Endothelial cell (in vitro differentiated cells): ENCODE results near the gene CMKLR1. TPM values are rescaled to one million over a fixed set of nuclear protein-coding genes. Genes with fewer than 3 reads are reported as not detected.

Experiments used
- DNase-seq: peaks from one replicate; pipeline ENCODE4 v3.0.0; 2021; ENCODE audit warnings: low spot score
- H3K27ac Mint-ChIP-seq: one replicate; pipeline ENCODE4 v1.8.0; 2021; ENCODE audit warnings: mixed read lengths, inconsistent platforms; ENCODE audit not compliant: unreplicated experiment
- H3K27me3 Mint-ChIP-seq: one replicate; pipeline ENCODE4 v1.8.0; 2021; ENCODE audit warnings: mild to moderate bottlenecking, moderate library complexity, mixed read lengths, inconsistent platforms; ENCODE audit not compliant: unreplicated experiment
- H3K36me3 Mint-ChIP-seq: one replicate; pipeline ENCODE4 v1.8.0; 2021; ENCODE audit warnings: mild to moderate bottlenecking, low read depth, mixed read lengths, inconsistent platforms; ENCODE audit not compliant: unreplicated experiment
- H3K4me1 Mint-ChIP-seq: one replicate; pipeline ENCODE4 v1.8.0; 2021; ENCODE audit warnings: mild to moderate bottlenecking, mixed read lengths, inconsistent platforms; ENCODE audit not compliant: unreplicated experiment
- H3K4me3 Mint-ChIP-seq: one replicate; pipeline ENCODE4 v1.8.0; 2021; ENCODE audit warnings: mild to moderate bottlenecking, mixed read lengths, inconsistent platforms; ENCODE audit not compliant: unreplicated experiment
- H3K9me3 Mint-ChIP-seq: one replicate; pipeline ENCODE4 v1.8.0; 2021; ENCODE audit warnings: mixed read lengths, inconsistent platforms; ENCODE audit not compliant: unreplicated experiment
- total RNA-seq: library from RNA; stranded (reverse); fragmentation: NEBNext Ultra II Directional; extraction: Animal tissue kit (Norgen Biotek cat#: 25700); gene quantifications from one replicate; pipeline ENCODE4 v1.2.1, GENCODE V29; 2021; ENCODE audit not compliant: unreplicated experiment
- TF ChIP-seq, protein P1 (sequence below): fragments of 200-600 bp; sonication (generic); IDR thresholded peaks from one replicate; pipeline ENCODE4 v1.5.0; 2021; ENCODE audit warnings: antibody characterized with exemption; ENCODE audit not compliant: unreplicated experiment

Gene CMKLR1
- total RNA-seq, 1 donor from 2014 or later = 0.51 TPM

DNA sequence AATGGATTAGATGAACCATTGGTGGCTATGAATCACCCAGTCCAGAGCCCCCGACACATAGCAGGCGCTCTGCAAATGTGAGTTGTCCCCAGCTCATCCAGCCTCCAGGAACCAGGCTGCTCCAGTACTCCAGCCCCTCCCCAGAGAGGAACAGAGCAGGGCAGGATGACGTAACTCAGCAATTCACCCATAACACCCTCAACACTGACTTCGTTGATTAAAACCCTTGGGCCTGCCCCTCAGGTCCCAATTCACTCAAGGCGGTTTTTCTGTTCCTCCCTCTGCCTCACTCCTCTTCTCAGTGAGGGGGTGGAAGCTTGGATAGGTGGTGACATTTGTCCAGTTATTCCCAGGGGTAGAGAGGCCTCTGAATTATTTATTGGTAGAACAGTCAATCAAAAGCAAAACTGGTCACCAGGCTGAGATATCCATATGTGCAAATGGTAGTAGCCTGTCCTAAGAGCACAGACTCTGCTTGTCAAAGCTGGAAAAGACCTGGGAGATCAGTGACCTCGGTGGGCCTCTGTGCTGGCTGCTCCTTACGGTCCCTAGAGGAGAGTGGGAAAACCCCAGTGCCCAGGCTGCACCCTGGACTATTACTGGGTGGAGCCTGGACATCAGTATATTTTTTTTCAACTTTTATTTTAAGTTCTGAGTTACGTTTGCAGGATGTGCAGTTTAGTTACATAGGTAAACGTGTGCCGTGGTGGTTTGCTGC is 97.0 kb downstream of the CMKLR1 start:
- peaks cover 7% of the 10 kb centered on the region for H3K9me3 Mint-ChIP-seq
- DNase-seq = no peak
- H3K27ac Mint-ChIP-seq = no peak overlapping the region
- H3K27me3 Mint-ChIP-seq = peaks cover 3% of the 10 kb centered on the region
- H3K4me3 Mint-ChIP-seq = no peak overlapping the region
- H3K36me3 Mint-ChIP-seq = no peaks in the 10 kb centered on the region
- H3K4me1 Mint-ChIP-seq = no peaks in the 10 kb centered on the region
- TF ChIP-seq, protein P1, sequence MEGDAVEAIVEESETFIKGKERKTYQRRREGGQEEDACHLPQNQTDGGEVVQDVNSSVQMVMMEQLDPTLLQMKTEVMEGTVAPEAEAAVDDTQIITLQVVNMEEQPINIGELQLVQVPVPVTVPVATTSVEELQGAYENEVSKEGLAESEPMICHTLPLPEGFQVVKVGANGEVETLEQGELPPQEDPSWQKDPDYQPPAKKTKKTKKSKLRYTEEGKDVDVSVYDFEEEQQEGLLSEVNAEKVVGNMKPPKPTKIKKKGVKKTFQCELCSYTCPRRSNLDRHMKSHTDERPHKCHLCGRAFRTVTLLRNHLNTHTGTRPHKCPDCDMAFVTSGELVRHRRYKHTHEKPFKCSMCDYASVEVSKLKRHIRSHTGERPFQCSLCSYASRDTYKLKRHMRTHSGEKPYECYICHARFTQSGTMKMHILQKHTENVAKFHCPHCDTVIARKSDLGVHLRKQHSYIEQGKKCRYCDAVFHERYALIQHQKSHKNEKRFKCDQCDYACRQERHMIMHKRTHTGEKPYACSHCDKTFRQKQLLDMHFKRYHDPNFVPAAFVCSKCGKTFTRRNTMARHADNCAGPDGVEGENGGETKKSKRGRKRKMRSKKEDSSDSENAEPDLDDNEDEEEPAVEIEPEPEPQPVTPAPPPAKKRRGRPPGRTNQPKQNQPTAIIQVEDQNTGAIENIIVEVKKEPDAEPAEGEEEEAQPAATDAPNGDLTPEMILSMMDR = no peak

DNA sequence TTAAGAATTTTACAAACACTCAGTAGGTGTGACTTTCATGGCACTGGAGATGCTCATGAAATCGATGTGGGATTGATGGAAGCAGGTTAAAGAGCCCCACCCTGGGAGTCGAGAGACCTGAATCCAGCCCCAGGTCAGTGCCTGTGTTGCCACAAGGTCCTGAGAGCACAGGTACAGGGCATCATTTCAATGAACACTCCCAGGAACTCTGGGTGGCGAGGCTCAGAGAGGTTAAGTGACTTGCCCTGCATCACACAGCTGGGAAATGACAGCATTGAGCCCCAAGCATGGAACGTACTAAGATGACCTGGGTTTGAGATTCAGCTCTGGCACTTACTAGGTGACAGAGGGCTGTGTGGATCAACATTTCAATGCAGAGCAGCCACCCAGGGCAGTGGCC is 98.2 kb downstream of the CMKLR1 start:
- Mint-ChIP-seq H3K27ac (no peak overlapping the region), H3K27me3 (peaks cover 3% of the 10 kb centered on the region), H3K36me3 (no peaks in the 10 kb centered on the region), H3K4me1 (no peaks in the 10 kb centered on the region), H3K9me3 (peaks cover 7% of the 10 kb centered on the region), H3K4me3 (no peak overlapping the region)
- TF ChIP-seq, protein P1 = no peak
- no peak for DNase-seq

DNA sequence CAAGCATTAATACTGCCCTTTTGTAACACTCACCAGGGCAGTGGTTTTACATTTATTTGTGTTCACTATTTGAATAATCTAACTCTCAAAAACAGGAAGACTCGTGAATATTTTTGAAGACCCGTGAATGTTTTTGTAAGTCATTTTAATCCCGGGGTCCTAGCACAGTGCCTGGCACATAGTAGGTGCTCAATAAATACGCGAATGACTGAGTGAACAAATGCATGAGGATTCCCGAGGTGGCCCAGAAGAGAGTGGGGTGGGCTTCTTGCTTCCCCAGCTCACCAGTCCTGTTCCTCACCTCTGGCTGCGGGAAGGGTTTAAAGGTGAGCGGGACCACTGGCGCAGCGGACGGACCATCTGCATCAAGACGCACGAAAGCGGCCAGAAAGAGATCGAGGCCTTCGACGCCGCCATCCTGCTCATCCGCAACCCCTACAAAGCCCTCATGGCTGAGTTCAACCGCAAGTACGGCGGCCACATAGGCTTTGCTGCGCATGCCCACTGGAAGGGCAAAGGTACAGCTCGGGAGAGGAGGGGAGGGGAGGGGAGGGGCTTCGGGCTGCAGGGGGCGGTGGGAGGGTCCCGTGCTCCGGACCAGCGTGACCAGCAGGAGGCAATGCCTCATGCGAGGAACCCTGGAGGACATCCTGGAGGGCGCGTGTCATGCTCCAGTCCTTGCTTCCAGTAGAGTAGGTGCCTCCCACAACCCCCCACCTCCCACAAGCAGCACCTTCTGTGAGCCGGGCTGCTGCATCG is 98.9 kb downstream of the CMKLR1 start:
- H3K27ac Mint-ChIP-seq = no peak overlapping the region
- H3K27me3 Mint-ChIP-seq = peaks cover 3% of the 10 kb centered on the region
- no peaks in the 10 kb centered on the region for H3K36me3 Mint-ChIP-seq
- DNase-seq = no peak
- TF ChIP-seq, protein P1 = no peak
- no peak overlapping the region for H3K4me3 Mint-ChIP-seq
- H3K9me3 Mint-ChIP-seq = peaks cover 7% of the 10 kb centered on the region
- H3K4me1 Mint-ChIP-seq = no peaks in the 10 kb centered on the region

DNA sequence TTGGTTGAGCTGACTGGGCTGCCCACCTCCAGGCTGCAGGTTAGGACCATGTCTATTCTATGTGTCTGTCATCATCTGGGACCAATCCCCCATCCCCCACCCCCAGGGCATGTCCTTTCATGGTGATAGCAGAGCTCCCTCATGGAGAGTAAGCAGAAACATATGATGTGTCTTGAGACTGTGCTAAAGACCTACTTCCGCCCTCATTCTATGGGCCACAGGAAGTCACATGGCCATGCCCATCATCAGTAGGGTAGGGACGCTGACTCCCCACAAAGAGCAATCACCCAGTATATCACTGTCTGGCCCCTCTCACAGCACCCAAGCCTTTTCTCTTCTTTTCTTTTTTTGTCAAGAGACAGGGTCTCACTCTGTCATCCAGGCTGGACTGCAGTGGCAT is 99.7 kb downstream of the CMKLR1 start:
- Mint-ChIP-seq H3K9me3 (peaks cover 7% of the 10 kb centered on the region), H3K4me3 (no peak overlapping the region), H3K36me3 (no peaks in the 10 kb centered on the region), H3K27ac (no peak overlapping the region), H3K4me1 (no peaks in the 10 kb centered on the region), H3K27me3 (peaks cover 3% of the 10 kb centered on the region)
- TF ChIP-seq, protein P1 = no peak
- DNase-seq = no peak

DNA sequence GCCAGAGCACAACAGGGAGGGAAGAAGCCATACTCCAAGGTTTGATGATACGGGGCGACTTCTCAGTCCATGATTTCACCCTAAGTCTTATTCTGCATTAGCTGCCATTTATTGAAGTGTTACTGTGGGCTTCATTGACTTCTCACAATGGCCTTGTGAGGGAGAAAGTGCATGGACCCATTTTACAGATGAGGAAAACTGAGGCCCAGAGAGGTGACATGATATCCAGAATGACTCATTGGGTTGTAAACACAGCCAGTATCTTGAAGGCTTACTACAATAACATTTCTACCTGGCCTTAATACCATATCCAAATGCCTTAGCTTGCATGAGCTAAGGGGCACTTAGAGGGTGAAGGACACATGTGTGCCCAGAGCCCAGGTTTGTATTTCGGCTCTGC is 100.6 kb downstream of the CMKLR1 start:
- Mint-ChIP-seq H3K27ac (no peak overlapping the region), H3K4me1 (no peaks in the 10 kb centered on the region), H3K9me3 (peaks cover 7% of the 10 kb centered on the region), H3K27me3 (peaks cover 3% of the 10 kb centered on the region), H3K36me3 (no peaks in the 10 kb centered on the region), H3K4me3 (no peak overlapping the region)
- no peak for DNase-seq
- TF ChIP-seq, protein P1 = no peak
